Measurements from ENCODE around the gene SUSD4.

The SUSD4 gene

DNA sequence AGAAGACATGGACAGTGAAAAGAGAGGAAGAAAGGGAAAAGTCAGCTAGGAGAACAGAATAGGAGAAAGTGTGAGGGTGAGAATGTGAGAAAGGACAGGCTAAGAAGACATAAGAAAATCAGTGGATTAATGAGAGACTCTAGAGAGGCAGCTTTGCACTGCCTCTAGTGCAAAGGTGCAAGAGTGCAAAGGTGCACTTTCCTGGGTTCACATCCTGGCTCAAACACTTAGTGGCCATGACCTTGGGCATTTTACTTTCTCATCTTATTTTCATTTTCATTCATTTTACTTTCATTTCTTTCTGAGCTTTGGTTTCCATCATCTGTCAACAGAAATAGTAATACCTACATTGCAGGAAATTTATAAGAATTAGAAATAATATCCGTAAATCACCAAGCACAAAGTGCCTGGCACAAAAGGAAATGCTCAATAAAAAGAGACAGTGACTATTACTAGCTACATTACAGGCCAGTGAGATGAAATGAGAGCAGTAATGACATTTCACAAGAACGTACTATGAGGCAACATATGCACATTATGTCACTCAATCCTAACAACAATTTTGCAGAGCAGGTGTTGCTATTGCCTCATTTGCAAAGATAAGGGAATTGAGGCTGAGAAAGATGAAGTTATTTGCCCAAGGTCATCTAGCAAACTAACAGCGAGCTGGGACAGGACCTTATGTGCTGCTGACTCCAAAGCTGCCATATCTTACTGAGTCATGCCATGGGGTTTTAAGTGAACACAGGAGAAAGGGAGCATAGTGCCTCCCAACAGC, 113.9 kb downstream of the SUSD4 start:
- DNase-seq = no peak
- Mint-ChIP-seq H3K27ac (no peak overlapping the region), H3K4me1 (ENCODE audit: low read depth) (peaks cover 27% of the 10 kb centered on the region), H3K4me3 (no peak overlapping the region), H3K9me3 (peaks cover 3% of the 10 kb centered on the region), H3K36me3 (ENCODE audit: low read depth) (no peaks in the 10 kb centered on the region), H3K27me3 (no peaks in the 10 kb centered on the region)

GRCh38 chr1:223248770-223249140, 115.2 kb downstream of the SUSD4 start:
- H3K27me3 Mint-ChIP-seq = no peaks in the 10 kb centered on the region
- no peaks in the 10 kb centered on the region for H3K36me3 Mint-ChIP-seq (ENCODE audit: low read depth)
- H3K4me3 Mint-ChIP-seq = no peak overlapping the region
- peaks cover 38% of the 10 kb centered on the region for H3K4me1 Mint-ChIP-seq (ENCODE audit: low read depth)
- H3K9me3 Mint-ChIP-seq = peaks cover 3% of the 10 kb centered on the region
- no peak for DNase-seq
- H3K27ac Mint-ChIP-seq = no peak overlapping the region

DNA sequence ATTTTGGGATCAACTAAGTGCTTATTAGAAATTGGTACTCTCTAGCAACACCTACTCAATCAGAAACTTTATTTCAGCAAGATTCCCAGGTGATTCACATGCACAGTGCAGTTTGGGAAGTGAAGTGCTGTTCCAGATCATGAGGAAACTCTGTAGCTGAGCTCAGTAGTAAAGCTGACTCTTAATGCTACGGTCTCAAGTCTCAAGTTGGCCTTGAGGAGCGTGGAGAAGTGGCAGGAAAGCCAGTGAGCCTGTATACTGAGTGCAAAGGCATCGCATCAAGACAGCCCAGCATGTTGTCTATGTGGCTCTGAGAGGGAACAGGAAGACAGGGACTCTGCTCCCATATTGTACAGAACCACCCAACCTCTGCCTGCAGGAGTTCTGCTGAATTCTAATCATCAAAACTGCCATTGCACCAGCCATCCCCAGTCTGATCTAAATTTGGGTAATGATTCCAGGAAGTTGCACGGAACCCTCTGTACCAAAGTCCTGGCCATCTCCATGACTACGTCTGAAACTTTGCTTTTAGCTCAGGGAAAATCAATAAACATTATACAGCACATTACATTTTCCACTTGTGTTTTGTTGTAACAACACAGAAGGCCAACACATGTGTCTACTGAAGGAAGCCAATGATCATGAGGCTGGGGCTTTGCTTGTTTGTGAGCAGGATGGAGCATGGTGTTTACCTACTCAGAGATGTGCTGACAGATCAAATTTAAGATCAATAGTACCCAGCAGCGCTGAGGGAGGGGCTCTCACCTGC, 115.8 kb downstream of the SUSD4 start:
- DNase-seq = no peak
- H3K4me1 Mint-ChIP-seq (ENCODE audit: low read depth) = peaks cover 38% of the 10 kb centered on the region

DNA sequence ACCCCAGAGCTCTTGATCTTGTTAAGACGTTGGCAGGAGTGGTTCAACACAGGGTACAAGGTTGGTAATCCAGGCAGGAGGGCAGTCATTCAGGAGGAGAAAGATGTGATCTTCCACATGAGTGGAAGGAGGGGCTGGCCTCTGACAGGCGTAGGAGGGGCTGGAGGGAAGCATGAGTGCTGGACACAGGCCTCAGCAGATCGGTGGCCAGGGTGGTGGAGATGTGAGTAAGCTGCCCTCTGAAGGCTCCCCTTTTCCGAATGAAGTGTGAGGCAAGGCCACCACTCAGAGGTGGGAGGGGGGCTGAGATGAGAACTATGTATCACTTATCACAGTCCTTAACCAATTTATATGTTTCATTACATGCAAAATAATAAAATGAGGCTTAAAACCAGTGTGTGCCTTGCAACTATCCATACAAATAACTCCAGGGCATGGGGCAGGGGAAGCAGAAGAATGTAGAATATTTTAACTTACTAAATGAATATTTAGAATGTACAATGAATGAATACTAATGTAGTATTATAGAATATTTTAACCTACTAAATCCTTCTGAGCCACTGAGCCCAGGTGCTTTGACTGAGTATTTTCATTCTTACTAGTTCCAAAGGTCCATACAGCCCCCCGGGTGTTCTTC, 117.4 kb downstream of the SUSD4 start:
- no peak overlapping the region for H3K27ac Mint-ChIP-seq
- peaks cover 38% of the 10 kb centered on the region for H3K4me1 Mint-ChIP-seq (ENCODE audit: low read depth)

More for the DNA sequence above, 115.8 kb downstream of the SUSD4 start:
- H3K4me3 Mint-ChIP-seq = no peak overlapping the region
- no peak overlapping the region for H3K27ac Mint-ChIP-seq
- no peaks in the 10 kb centered on the region for H3K36me3 Mint-ChIP-seq (ENCODE audit: low read depth)
- H3K27me3 Mint-ChIP-seq = no peaks in the 10 kb centered on the region
- H3K9me3 Mint-ChIP-seq = peaks cover 3% of the 10 kb centered on the region

DNA sequence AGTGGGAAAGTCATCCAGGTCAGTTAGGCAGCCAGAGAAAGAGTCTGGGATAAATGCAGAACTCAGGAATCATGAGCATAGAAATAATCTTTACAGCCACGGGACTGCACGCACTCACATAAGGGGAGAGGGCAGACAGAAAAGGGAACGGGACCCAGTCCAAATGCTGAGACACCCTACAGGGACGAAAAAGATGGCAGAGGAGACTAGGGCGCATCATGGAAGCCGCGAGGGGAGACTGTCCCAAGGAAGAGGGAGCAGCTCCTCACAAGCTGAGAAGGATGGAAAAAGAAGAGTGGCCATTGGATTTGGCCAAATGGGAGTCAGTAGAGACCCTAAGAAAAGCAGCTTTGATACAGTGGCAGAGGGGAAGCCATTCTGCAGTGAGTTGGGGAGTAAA, 118.0 kb downstream of the SUSD4 start:
- Mint-ChIP-seq H3K27me3 (no peaks in the 10 kb centered on the region), H3K27ac (no peak overlapping the region), H3K9me3 (no peaks in the 10 kb centered on the region), H3K4me1 (ENCODE audit: low read depth) (peaks cover 44% of the 10 kb centered on the region), H3K36me3 (ENCODE audit: low read depth) (no peaks in the 10 kb centered on the region), H3K4me3 (no peak overlapping the region)
- DNase-seq = no peak

More for the DNA sequence above, 117.4 kb downstream of the SUSD4 start:
- no peaks in the 10 kb centered on the region for H3K36me3 Mint-ChIP-seq (ENCODE audit: low read depth)
- H3K9me3 Mint-ChIP-seq = peaks cover 3% of the 10 kb centered on the region
- no peak for DNase-seq
- H3K27me3 Mint-ChIP-seq = no peaks in the 10 kb centered on the region
- H3K4me3 Mint-ChIP-seq = no peak overlapping the region

DNA sequence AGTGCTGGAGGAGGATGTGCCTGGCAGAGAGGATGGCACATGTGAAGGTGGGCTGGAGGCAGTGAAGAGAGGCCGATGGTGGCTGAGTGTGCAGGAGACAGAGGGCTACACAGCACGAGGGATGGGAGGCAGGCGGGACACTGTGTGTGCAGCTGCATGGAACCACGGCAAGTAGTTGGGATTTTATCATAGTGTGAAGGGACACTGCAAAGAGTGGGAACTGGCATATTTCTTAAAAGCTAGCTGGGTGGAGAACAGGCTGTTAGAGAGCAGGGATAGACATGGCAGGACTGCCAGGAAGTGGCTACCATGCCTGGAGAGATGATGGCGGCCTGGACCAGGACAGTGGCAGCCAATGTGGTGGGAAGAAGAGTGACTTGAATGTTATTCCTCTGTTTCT, 118.6 kb downstream of the SUSD4 start:
- Mint-ChIP-seq H3K9me3 (no peaks in the 10 kb centered on the region), H3K27me3 (no peaks in the 10 kb centered on the region), H3K4me3 (no peak overlapping the region), H3K27ac (no peak overlapping the region), H3K36me3 (ENCODE audit: low read depth) (no peaks in the 10 kb centered on the region), H3K4me1 (ENCODE audit: low read depth) (peaks cover 50% of the 10 kb centered on the region)
- DNase-seq = no peak

DNA sequence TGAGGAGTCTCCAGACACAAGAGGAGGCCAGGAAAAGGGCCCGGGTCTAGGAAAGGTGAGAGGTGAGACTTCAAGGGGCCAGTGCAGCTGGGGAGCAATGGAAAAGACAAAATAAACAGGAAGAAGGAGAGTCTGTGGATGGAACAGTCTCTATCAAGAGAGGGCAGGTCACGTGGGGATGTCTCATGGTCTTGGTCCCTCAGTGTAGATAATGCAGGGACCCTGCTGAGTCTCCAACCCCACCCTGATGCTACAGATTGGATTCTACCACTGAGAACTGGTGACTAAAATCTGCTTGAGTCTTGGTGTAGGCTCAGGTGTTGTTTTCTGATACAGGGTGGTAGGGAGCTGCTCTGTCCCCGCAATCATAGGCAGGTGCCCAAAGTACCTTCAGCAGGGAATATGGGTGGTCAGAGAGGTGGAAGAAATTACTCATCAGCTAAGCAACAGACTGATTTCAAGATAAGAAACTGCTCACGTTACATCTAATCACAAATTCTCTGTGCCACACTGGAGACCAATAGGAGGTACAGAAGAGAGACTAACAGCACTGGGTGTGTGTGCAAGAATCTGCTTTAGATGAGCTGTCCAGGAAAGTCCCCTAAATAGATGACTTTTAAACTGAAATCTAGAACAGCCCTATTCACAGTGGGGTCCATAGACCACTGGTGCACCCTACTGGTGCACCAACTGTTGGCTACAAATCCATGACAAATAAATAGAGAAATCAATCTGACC, 119.4 kb downstream of the SUSD4 start:
- H3K36me3 Mint-ChIP-seq (ENCODE audit: low read depth) = no peaks in the 10 kb centered on the region
- H3K27me3 Mint-ChIP-seq = no peaks in the 10 kb centered on the region
- H3K4me1 Mint-ChIP-seq (ENCODE audit: low read depth) = peaks cover 47% of the 10 kb centered on the region
- no peak overlapping the region for H3K4me3 Mint-ChIP-seq
- DNase-seq = no peak
- no peaks in the 10 kb centered on the region for H3K9me3 Mint-ChIP-seq
- H3K27ac Mint-ChIP-seq = peak overlapping the region; percentile 68

DNA sequence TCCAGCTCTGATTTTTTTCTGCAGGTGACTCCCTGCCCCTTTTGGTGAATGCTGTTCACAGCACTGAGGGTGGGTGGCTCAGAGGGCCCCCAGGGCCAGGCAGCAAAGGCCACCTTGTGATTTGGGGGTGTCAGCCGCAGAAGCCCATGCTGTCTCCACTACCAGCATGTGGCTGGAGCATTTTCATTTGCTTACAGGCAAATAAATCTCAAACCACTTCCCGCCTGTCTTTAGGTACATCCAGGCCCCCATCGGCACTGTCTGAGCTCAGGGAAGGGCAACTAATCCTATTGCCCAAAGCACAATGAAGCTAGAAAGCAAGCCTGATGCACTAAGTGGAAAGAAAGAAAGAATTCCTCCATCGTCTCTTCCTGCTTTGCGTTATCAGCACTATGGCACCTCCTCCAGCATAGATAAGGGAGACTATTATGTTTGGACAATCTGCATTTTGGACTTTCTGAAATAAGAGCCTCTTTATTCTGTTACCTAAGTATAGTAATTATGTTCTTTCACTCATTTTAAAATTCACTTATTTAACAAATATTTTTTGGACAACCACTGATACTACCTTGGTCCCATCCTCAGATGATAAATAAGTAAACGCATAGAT, 120.4 kb downstream of the SUSD4 start:
- DNase-seq = no peak
- Mint-ChIP-seq H3K27ac (peak overlapping the region; percentile 47), H3K27me3 (no peaks in the 10 kb centered on the region), H3K9me3 (no peaks in the 10 kb centered on the region), H3K4me1 (ENCODE audit: low read depth) (peaks cover 39% of the 10 kb centered on the region), H3K36me3 (ENCODE audit: low read depth) (no peaks in the 10 kb centered on the region), H3K4me3 (no peak overlapping the region)

- Mint-ChIP-seq H3K27me3 (no peaks in the 10 kb centered on the region), H3K4me1 (ENCODE audit: low read depth) (peaks cover 33% of the 10 kb centered on the region), H3K27ac (no peak overlapping the region), H3K4me3 (no peak overlapping the region), H3K9me3 (no peaks in the 10 kb centered on the region), H3K36me3 (ENCODE audit: low read depth) (no peaks in the 10 kb centered on the region)
- no peak for DNase-seq
Measured at GRCh38 chr1:223242971-223243370, 121.0 kb downstream of the SUSD4 start.

GRCh38 chr1:223242382-223242955, 121.5 kb downstream of the SUSD4 start:
- H3K4me3 Mint-ChIP-seq = no peak overlapping the region

GRCh38 chr1:223240122-223240521, 123.9 kb downstream of the SUSD4 start:
- peaks cover 29% of the 10 kb centered on the region for H3K4me1 Mint-ChIP-seq (ENCODE audit: low read depth)
- H3K4me3 Mint-ChIP-seq = no peak overlapping the region
- H3K36me3 Mint-ChIP-seq (ENCODE audit: low read depth) = no peaks in the 10 kb centered on the region
- DNase-seq = no peak
- no peaks in the 10 kb centered on the region for H3K27me3 Mint-ChIP-seq
- H3K27ac Mint-ChIP-seq = no peak overlapping the region
- peaks cover 13% of the 10 kb centered on the region for H3K9me3 Mint-ChIP-seq

More at GRCh38 chr1:223242382-223242955, 121.5 kb downstream of the SUSD4 start:
- DNase-seq = no peak
- Mint-ChIP-seq H3K27me3 (no peaks in the 10 kb centered on the region), H3K9me3 (peaks cover 3% of the 10 kb centered on the region), H3K4me1 (ENCODE audit: low read depth) (peaks cover 31% of the 10 kb centered on the region), H3K27ac (no peak overlapping the region), H3K36me3 (ENCODE audit: low read depth) (no peaks in the 10 kb centered on the region)

DNA sequence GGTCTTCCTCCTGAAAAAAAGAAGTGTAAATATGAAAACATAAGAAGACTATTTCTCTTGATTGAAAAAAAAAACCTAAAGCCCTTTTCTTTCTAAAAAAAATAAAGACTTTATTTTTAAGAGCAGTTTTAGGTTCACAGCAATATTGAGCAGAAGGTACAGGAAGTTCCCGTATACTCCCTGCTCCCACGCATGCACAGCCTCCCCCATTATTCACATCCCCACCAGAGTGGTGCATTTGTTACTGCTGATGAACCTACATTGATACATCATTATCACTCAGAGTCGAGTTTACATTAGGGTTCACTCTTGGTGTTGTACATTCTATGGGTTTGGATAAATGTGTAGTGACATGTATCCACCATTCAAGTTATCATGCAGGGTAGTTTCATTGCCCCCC, 128.9 kb downstream of the SUSD4 start:
- Mint-ChIP-seq H3K9me3 (peaks cover 13% of the 10 kb centered on the region), H3K36me3 (ENCODE audit: low read depth) (no peaks in the 10 kb centered on the region), H3K27ac (no peak overlapping the region), H3K4me3 (no peak overlapping the region), H3K27me3 (no peaks in the 10 kb centered on the region), H3K4me1 (ENCODE audit: low read depth) (peaks cover 46% of the 10 kb centered on the region)
- DNase-seq = no peak

GRCh38 chr1:223234534-223234933, 129.4 kb downstream of the SUSD4 start:
- DNase-seq = no peak
- peaks cover 13% of the 10 kb centered on the region for H3K9me3 Mint-ChIP-seq
- no peaks in the 10 kb centered on the region for H3K27me3 Mint-ChIP-seq
- peaks cover 51% of the 10 kb centered on the region for H3K4me1 Mint-ChIP-seq (ENCODE audit: low read depth)
- no peak overlapping the region for H3K4me3 Mint-ChIP-seq
- H3K27ac Mint-ChIP-seq = no peak overlapping the region
- H3K36me3 Mint-ChIP-seq (ENCODE audit: low read depth) = no peaks in the 10 kb centered on the region

DNA sequence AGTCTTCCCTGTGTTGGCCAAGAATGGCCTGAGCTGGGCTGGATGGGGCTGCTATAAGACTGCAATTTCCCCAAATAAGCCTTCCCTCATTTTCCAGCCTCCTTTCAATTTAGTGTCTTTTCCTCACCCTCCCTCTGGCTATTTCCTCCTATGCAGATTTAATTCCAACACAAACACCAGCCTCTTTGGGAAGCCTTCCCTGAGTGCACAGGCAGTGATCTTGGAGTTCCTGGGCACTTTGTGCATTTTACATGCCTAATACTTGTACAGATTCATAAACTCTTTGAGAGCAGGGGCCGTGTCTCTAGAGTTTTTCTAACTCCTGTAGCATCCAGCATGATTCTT, 129.8 kb downstream of the SUSD4 start:
- peaks cover 13% of the 10 kb centered on the region for H3K9me3 Mint-ChIP-seq
- no peaks in the 10 kb centered on the region for H3K27me3 Mint-ChIP-seq
- no peak overlapping the region for H3K4me3 Mint-ChIP-seq
- H3K4me1 Mint-ChIP-seq (ENCODE audit: low read depth) = peaks cover 55% of the 10 kb centered on the region
- no peak overlapping the region for H3K27ac Mint-ChIP-seq
- no peaks in the 10 kb centered on the region for H3K36me3 Mint-ChIP-seq (ENCODE audit: low read depth)
- no peak for DNase-seq
